GM21737 (cell line): ENCODE data around the gene ZFP3.
"Not testable (repeated sequence)": the region's sequence is repeated elsewhere in the genome, so short reads cannot be mapped to it uniquely, and the experiment has no call there.

Experiments
- ATAC-seq: cut with Tn5 transposase; IDR thresholded peaks from one replicate; pipeline ENCODE4 v1.9.1; 2021; ENCODE audit warnings: mild to moderate bottlenecking, moderate library complexity; ENCODE audit not compliant: unreplicated experiment

ZFP3 gene

DNA sequence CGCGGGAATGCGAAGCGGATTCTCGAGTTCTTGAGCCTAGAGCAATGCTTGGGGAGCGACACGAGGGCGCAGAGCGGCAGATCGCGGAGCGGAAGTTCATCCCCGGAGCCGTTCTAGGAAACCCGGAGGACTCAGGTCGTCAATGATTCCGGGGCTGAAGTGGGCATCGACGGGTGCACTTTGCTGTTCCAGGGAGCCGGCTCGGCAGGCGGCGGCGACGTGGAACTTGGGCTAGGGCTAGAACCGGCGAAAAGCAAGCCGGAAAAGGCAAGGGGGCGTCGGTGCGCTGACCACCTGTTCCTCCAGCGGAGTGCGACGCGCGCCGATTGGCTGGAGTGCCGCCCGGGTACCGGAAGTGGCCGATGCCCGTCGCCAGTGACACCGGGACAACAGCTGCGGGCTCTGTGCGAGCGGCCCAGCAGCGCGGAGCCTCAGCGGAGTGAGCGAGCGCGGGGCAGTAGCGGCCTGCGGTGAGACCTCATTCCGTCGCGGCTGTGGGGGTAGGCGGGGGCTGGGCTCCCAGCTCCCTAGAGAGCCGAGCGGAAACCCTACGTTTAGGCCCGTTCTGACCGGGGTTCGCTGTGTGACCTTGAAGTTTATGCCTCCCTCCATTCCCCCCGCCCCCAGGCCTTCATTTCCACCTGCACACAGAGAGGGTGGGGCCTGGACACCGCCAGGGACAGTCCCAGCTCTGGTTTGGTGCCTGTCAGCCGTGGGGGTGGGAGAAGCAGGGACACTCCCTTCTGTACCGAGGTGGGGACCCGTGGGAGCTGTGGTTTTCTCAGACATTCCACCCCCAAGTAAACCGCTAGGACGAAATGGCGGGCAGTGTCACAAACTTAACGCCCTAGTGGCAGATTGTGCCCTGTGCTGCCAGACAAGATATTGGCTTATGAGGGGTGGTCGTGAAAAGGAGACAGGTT is at the start of gene ZFP3:
ZFP3 (plus strand) TSS at position 362 of the 923 bp plus-strand sequence. CDS start 13,038 bp downstream, outside the sequence.
- ATAC-seq: peak; percentile 78

- not testable (repeated sequence) for ATAC-seq
Measured at GRCh38 chr17:5030168-5030567, 48.1 kb upstream of the ZFP3 start.

DNA sequence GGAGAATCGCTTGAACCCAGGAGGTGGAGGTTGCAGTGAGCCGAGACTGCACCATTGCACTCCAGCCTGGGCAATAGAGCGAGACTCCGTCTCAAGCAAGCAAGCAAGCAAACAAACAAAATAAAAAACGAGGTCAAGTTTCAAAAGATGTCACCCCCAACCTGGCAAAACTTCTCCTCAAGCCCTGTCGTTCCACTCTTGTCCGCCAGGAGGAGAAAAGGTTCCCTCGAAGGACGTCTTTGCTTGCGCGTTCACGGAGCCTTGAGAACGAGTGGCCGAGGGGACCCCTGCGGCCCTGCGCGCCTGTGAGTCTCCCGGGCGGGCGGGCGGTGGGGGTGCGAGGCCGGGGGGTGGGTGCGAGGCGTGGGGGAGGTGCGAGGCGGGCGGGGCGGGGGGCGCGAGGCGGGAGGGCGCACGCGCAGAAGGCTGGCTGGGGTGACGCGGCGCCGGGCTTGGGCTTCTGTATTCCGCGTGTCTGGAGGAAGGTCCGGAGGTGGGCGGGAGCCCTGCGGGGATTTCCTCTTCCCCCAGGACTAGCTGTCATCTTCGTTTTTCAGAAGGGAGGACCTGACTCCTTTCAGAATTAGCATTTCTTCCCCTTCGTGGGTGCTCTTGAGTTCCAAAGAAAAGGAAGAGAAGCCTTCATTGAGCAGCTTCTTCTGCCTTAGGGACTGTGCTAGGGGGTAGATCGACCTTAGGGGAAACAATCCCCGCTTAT is 46.7 kb upstream of the ZFP3 start:
- peak; percentile 63 for ATAC-seq

DNA sequence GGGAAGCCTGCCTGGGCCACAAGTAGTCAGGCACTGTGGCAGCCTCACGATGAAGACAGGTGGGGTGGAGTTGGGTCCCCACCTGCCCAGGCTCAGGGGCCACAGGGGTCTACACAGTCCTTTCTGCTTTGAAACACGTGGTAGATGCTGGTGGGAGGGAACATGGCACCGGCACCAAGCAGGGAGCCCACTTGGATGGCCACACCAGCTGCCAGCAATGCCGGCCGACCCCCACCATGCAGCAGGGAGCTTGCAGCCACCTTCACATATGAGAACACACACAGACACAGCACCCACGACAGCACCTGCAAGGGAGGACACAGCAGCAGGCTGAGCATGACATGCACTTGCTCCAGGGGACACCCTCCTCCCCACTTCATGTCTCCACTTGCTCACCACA is 45.4 kb upstream of the ZFP3 start:
- ATAC-seq: no peak

DNA sequence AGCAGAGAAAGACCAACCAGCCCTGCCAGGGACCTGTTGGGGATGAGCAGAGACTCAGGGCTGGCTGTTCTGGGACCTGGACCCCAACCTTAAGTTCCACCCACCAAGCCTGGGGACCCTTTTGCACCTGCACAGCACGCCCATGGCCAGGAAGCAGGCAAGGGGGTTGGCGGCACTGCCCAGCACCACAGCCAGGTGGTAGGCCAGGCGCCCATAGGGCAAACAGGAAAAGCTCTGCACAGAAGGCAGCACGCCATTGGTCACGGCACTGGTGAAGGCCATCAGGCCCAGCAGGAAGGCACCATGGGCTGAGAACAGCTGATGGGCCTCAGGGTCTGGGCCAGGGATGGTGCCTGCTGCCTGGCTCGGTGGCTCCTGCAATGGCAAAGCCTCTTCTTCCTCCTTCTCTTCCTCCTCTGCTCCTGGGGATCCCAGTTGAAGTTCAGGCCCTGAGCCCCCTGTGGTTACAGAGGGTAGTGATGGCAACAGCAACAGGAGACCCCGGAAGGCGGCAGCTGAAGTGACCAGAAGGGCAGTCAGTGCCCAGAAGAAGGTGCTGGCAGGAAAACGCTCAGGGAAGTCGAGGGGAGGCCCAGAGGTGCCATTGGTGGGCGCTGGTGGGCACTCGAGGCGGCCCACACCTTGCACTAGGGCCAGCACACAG is 44.8 kb upstream of the ZFP3 start:
- ATAC-seq: no peak

GRCh38 chr17:5034063-5034462 is 44.2 kb upstream of the ZFP3 start:
- no peak for ATAC-seq

DNA sequence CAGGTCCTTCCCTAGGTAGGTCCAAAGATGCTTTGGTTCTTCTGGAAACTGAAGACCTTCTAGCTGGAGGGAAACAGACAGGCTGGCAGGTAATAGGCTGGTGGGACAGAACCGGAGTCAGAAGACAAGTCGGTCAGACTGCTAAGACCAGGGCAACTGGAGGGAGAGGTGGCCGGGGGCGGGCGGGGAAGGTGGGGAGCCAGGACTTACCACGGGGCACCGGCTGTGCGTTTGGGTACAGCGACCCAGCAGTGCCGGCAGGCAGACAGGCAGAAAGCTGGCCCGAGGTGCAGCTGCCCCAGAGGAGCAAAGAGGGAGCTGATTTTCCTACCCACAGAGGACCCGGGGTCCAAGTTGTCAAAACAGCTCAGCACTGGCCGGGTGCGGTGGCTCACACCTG is 43.6 kb upstream of the ZFP3 start:
- no peak for ATAC-seq

- no peak for ATAC-seq
Measured at GRCh38 chr17:5035315-5035714, 43.0 kb upstream of the ZFP3 start, which contains the start of gene SLC52A1. Gene SLC52A1, minus strand, starts transcription at chr17:5035426. Its CDS starts 820 bp downstream, at chr17:5034606.

DNA sequence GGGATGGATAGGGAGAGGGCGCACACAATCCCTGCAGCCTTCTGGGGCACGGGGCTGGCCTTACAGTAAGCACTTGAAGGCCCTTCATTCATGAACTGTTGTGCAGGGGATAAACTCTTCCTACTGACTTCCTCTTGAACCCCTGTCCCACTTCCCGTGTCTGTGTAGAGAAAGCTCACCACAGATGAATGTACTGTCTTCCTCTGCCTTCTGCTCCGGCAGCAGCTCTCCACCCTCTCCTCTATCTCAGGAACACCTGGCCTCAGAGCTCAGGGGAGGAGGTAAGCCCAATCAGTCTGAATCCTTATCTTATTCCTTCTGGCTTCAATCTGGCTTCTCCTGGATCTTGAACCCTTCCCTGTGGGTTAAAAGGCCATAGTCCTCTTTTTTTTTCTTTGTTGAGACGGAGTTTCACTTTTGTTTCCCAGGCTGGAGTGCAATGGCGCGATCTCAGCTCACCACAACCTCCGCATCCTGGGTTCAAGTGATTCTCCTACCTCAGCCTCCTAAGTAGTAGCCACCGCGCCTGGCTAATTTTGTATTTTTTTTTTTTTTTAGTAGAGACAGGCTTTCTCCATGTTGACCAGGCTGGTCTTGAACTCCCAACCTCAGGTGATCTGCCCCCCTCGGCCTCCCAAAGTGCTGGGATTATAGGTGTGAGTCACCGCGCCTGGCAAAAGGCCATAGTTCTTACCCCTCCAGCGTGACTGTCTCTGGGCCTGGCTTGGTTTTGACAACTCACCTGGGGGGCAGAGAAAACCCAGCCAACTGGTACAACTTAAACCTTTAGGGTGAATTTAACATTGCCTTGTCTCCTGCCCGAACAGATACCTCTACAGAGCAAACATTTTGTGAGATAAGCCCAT is 35.9 kb upstream of the ZFP3 start:
- ATAC-seq: no peak

DNA sequence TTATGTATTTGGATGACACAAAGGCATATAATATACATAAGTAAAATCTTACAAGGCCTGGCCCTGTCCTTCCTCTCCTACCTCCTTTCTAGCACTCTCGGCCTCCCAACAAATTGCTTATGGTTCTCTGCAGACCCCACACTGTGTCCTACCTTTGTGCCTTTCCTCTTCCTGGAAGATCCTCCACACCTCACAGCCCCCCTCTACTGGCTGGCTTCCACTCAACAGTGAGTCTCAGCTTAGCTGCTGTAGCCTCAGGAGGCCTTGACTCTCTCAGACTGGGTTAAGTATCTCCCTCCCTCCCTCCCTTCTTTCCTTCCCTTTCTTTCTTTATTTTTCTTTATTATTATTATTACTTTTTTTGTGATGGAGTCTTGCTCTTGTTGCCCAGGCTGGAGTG is 34.7 kb upstream of the ZFP3 start:
- no peak for ATAC-seq

- ATAC-seq: no peak
Measured at GRCh38 chr17:5044630-5045029, 33.6 kb upstream of the ZFP3 start.

DNA sequence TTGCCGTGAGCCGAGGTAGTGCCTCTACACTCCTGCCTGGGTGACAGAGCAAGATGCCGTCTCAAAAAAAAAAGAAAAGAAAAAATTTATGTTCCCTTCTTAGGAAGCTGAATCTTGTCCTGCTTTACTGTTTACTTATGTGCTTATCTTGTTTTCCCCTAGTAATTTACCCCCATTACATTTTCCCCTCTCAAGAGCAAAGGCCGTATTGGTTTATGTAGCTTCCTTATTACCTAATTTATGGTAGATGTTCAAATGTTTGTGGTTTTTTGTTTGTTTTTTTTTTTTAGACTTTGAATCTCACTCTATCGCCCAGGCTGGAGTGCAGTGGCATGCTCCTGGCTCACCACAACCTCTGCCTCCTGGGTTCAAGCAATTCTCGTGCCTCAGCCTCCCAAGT is 32.8 kb upstream of the ZFP3 start:
- no peak for ATAC-seq

DNA sequence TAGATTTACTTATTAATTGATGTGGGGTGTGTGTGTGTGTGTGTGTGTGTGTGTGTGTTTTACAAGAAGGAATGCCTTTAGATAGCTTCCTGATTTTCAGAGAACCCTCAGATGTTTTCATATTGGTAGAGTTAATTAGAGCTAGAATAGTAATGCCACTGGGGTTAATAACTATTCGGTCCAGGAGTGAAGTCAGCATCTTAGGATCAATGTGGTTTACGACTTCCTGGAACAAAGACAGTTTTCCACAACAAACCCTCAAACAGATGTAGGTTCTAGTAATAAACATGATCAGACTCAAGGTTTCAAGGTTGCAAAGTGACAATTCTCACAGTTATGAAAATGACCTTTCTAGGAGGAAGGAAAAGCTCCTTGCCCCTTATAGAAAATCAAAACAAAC is 30.8 kb upstream of the ZFP3 start:
- no peak for ATAC-seq

DNA sequence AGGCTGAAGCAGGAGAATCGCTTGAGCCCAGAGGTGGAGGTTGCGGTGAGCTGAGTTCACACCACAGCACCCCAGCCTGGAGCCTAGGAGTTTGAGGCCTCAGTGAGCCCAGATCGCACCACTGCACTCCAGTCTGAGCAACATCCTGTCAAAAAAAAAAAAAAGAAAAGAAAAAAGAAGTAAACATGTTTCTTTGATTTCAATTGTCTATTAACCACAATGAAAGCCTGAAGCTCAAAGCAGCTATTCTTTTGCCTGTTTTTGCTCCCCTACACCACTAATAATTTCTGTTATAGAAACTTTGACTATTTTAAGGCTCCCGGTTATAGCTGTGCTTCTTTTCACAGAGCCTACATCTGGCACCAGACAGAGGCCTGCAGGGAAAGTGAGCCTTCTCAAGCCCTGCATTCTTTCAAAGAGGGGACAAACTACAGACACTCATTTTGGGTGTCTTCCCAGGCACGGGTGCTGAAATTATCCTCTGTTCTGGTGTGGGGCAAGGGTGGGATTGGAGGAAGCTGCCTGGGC is 28.9 kb upstream of the ZFP3 start:
- ATAC-seq: no peak

GRCh38 chr17:5050278-5050677 is 28.0 kb upstream of the ZFP3 start:
- no peak for ATAC-seq

DNA sequence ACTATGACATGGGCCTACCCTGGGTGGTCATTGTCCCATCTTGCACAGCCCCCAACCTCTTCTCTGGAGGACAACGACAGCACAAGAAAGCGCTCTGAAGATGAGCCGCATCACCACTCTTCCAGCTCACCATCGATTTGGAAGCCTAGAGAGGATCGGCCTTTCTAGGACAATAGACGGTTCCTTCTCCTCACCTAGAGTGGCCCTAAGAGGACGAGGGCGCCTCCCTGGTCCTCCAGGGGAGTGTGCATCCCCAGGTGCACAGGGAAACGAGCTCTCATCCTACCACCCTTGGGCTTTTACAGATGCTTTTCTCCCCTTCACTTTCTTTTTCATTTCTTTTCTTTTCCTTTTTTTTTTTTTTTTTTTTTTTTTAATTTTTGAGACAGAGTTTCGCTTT is 22.7 kb upstream of the ZFP3 start:
- ATAC-seq: no peak

DNA sequence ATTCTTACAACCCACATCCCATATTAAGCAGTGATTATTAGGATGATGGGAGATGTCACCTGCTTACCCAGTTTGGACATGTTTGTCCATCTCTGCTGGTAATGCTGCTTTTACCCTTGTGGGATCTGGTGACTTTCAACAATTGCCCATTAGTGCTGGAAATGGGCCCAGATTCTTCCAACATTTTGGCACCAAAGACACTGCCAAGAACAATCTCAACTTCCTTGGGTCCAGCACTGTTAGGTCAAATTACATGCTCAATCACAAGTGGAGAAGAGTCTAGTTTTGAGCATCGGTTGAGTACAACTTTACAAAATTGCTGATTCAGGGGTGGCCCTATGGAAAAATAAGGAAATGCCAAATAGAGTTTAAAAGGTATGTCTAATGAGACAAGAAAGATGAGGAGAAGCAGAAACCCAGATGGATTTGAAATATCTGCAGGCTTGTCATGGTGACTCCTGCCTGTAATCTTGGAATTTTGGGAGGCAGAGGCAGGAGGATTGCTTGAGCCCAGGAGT is 13.0 kb upstream of the ZFP3 start:
- no peak for ATAC-seq

DNA sequence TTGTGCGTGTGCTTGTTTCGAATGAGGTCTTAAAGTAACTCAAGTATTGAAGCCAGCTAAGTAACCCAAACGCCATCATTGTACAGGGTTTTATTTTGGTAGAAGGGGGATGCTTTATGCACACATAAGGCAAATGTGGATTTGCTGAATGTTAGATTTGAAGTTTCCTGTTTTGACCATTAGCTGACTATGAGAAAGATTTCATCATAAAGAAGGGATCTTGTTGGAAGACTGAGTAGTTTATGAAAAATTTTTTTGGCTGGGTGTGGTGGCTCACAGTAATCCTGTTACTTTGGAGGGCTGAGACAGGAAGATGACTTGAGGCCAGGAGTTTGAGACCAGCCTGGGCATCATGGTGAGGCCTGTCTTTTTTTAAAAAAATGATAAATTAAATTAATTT is 10.0 kb upstream of the ZFP3 start:
- no peak for ATAC-seq

GRCh38 chr17:5069724-5070123 is 8.5 kb upstream of the ZFP3 start:
- no peak for ATAC-seq

DNA sequence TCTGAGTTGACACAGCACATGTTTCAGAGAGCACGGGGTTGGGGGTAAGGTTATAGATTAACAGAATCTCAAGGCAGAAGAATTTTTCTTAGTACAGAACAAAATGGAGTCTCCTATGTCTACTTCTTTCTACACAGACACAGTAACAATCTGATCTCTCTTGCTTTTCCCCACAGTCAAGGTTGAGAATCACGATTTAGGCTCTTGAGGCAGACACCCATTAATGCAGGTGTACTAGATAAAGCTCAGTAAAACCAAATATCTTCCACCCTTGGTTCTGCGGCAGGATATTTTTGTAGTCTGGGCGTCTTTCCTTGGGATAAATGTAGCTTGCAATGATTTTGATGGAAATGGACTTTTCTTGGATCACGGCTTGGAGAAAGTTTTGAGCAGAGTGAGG is 2.8 kb upstream of the ZFP3 start:
- not testable (repeated sequence) for ATAC-seq
